Daoy (cell line): ENCODE data around the gene TNFSF13. TPM values are rescaled to one million over a fixed set of nuclear protein-coding genes. Genes with fewer than 3 reads are reported as not detected.
A peak's percentile ranks its signal among the peaks of the same experiment; 100 is the strongest.

ENCODE experiments used
- DNase-seq: peaks from one replicate; pipeline ENCODE4 v3.0.0-alpha.2; 2015; ENCODE audit warnings: low read depth
- total RNA-seq: library from RNA; depleted of rRNA; stranded (reverse); fragments of >200 nt; shearing (Covaris generic); gene quantifications from 2 replicates; pipeline ENCODE4 v1.2.3, GENCODE V29; 2014; rRNA removed

The TNFSF13 gene
- total RNA-seq: 1.9 TPM in 1 of 2 replicates, not detected in the other

- no peak for DNase-seq
These were observed at the start of gene TNFSF13 for GRCh38 chr17:7558544-7559319. TSS of gene TNFSF13 (plus strand) at chr17:7558750. CDS start at chr17:7559040, 290 bp downstream.

GRCh38 chr17:7508846-7509245, 49.7 kb upstream of the TNFSF13 start:
- no peak for DNase-seq

GRCh38 chr17:7509937-7510336, 48.6 kb upstream of the TNFSF13 start:
- DNase-seq: no peak

GRCh38 chr17:7511108-7511507, 47.4 kb upstream of the TNFSF13 start:
- DNase-seq: no peak

GRCh38 chr17:7512105-7512504, 46.4 kb upstream of the TNFSF13 start:
- DNase-seq: no peak

- DNase-seq: no peak
These were observed 45.6 kb upstream of the TNFSF13 start for GRCh38 chr17:7512824-7513540.

- no peak for DNase-seq
These were observed 44.6 kb upstream of the TNFSF13 start for GRCh38 chr17:7513850-7514419.

- DNase-seq: no peak
These were observed 42.5 kb upstream of the TNFSF13 start for GRCh38 chr17:7515911-7516610.

GRCh38 chr17:7523033-7523432, 35.5 kb upstream of the TNFSF13 start:
- peak; percentile 34 for DNase-seq

- no peak for DNase-seq
These were observed 29.7 kb upstream of the TNFSF13 start for GRCh38 chr17:7528842-7529241.

GRCh38 chr17:7530023-7530900, 28.3 kb upstream of the TNFSF13 start:
- no peak for DNase-seq

- DNase-seq: no peak
These were observed 20.5 kb upstream of the TNFSF13 start for GRCh38 chr17:7538050-7538449.

GRCh38 chr17:7538891-7539545, 19.5 kb upstream of the TNFSF13 start:
- peak; percentile 42 for DNase-seq

- no peak for DNase-seq
These were observed 17.4 kb upstream of the TNFSF13 start for GRCh38 chr17:7541074-7541621.

- no peak for DNase-seq
These were observed 13.6 kb upstream of the TNFSF13 start for GRCh38 chr17:7544911-7545310.

GRCh38 chr17:7548585-7549400, 9.8 kb upstream of the TNFSF13 start, which contains the start of gene TNFSF12:
TSS of gene TNFSF12 (plus strand) at chr17:7549058. CDS start at chr17:7549154, 96 bp downstream.
- DNase-seq: peak; percentile 49

- no peak for DNase-seq
These were observed 9.0 kb upstream of the TNFSF13 start for GRCh38 chr17:7549401-7550055.

GRCh38 chr17:7550344-7550743, 8.2 kb upstream of the TNFSF13 start:
- no peak for DNase-seq

- DNase-seq: no peak
These were observed 7.2 kb upstream of the TNFSF13 start for GRCh38 chr17:7551396-7551795.
